Kidney glomerular epithelial cell (primary cell): ENCODE measurements around the gene IFNL4.
"Not testable (repeated sequence)": the region's sequence is repeated elsewhere in the genome, so short reads cannot be mapped to it uniquely, and the experiment has no call there.

Source experiments
- DNase-seq: peaks from one replicate; lab custom pipeline; 2025; lab: John Stamatoyannopoulos, UW

Gene IFNL4

DNA sequence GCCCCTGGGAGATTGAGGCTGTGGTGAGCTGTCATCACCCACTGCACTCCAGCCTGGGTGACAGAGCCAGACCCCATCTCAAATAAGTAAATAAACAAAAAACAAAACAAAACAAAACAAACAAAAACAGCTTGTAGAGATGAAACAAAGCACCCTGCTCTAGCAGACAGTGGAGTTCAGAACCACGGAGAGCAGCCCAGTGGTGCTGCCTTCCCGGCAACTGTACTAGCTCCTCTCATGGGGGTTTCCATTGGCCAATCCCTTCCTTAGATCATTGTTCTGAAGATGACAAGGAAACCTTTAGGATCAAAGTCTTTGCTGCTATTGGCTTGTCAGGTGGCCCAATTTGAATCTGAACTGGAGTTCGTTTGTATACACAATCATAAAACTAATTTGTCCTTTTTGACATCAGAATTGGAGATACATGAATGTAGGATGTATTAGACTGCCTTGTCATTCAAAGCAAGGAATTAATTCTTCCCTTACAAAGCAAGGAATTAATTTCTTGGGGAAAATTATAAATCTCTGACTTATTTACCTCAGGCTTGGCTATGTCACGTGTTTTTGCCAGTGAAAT is 24.9 kb downstream of the IFNL4 start:
- peak; percentile 2 for DNase-seq

GRCh38 chr19:39219108-39219507 is 29.5 kb downstream of the IFNL4 start:
- DNase-seq = not testable (repeated sequence)

DNA sequence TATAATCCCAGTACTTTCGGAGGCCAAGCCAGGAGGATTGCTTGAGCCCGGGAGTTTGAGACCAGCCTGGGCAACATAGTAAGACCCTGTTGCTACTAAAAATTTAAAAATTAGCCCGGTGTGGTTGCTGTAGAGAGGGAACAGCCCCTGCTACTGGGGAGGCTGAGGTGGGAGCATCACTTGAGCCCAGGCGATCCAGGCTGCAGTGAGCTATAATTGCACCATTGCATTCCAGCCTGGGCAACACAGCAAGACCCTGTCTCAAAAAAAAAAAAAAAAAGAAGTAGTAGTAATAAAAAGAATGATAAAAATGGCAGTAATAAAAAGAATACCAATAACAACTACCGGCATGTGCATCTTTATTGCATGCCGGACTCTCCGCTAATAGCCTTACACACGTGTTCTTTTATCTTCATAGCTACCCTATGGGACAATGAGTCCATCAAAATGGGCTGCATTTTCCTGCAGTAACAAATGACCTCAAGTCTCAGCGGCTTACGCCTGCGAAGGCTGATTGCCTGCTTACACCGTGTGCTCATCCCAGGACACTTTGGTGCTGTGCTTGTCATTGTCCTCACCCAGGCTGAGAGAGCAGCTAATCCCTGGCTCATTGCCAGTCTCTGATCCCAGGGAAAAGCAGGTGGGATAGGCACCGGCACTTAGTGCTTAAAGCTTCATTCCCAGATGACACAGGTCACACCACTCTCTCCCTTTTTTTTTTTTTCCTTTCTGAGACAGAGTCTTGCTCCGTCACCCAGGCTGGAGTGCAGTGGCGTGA is 30.2 kb downstream of the IFNL4 start:
- DNase-seq = no peak

- no peak for DNase-seq
Observed at GRCh38 chr19:39217094-39217493, 31.6 kb downstream of the IFNL4 start.

- DNase-seq = not testable (repeated sequence)
Observed at GRCh38 chr19:39215323-39215722, 33.3 kb downstream of the IFNL4 start.

GRCh38 chr19:39212375-39212742 is 36.3 kb downstream of the IFNL4 start:
- no peak for DNase-seq

DNA sequence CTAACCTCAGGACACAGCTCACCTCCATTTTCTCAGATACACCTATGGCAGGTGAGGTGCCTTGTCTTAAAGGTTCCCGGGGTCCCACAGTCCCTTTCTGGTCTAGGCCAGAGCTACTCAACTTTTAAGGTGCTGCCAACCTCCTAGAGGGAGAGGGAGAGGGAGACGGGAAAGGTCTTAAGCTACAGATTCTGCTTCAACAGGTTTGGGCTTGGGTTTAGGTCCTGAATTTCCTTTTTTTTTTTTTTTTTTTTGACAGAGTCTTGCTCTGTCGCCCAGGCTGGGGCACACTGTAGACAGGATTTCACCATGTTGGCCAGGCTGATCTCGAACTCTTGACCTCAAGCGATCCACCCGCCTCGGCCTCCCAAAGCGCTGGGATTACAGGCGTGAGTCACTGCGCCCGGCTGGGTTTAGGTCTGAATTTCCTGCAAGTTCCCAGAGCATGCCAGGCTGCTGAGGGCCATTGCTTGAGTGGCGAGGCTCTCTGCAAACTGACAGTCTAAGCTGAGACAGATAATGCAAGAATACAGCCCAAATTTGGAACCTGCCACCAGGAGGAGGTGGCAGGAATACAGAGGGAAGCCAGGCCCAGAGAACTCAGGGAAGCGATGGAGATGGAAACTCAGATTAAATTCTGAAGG is 36.8 kb downstream of the IFNL4 start:
- no peak for DNase-seq

DNA sequence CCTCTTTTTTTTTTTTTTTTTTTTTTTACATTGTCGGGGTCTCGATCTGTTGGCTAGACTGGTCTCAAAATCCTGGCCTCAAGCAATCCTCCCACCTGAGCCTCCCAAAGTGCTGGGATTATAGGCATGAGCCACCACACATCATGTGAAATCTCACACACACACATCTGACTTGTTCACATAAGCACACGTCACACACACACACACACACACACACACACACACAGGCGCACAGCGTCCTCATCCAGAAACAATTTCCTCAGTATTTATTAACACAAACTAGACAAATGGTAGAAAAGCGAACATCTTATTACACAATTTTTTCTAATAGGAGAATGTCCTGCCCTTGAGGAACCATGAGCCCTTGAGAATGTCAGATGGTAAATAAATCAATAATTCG is 39.5 kb downstream of the IFNL4 start:
- DNase-seq = no peak

DNA sequence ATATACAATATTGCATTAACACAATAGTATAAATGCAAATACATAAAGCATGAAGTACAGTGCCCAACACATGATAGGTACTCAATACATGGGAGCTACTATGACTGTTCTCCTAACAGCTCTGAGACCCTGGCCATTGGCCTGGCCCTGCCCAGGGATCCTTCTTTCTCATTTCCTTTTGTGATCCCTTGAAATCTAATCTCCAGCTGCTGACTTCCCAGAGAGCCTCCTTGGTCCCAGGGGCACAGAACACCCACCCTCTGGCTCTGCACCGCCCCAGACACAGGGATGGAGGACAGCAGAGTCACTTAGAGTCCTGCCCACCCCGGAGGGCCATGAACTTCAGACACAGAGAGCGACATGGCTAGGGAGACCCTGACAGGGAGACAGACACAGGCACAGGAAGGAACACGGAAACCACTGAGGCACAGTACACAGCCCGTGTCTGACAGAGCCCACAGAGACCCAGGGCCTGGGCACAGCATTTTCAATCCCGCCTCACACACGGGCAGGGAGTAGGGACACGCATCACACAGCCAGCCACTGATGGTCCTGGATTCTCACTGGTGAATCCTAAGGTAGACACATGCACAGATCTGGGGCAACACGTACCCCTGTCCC is 40.4 kb downstream of the IFNL4 start:
- no peak for DNase-seq

- DNase-seq = no peak
Observed at GRCh38 chr19:39207293-39207836, 41.3 kb downstream of the IFNL4 start.

DNA sequence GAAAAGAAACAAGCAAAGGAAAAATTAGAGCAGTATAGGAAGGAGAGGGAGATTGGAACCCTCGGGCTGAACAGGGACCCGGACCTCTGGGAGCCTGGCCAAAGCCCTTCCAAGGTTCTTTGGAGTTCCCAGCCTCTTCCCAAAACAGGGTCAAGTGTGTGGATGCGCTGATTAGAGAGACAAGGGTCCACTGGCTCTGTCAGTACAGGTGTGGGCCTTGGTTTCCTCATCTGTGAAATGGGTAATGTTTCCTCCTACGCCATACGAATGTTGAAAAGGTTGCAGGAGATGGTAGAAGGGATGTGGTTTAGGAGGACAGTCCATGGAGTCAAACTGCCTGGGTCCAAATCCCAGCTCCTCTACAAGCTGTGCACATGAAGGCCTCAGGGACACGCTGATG is 42.5 kb downstream of the IFNL4 start:
- DNase-seq = no peak

- no peak for DNase-seq
Observed at GRCh38 chr19:39205449-39205764, 43.2 kb downstream of the IFNL4 start.

DNA sequence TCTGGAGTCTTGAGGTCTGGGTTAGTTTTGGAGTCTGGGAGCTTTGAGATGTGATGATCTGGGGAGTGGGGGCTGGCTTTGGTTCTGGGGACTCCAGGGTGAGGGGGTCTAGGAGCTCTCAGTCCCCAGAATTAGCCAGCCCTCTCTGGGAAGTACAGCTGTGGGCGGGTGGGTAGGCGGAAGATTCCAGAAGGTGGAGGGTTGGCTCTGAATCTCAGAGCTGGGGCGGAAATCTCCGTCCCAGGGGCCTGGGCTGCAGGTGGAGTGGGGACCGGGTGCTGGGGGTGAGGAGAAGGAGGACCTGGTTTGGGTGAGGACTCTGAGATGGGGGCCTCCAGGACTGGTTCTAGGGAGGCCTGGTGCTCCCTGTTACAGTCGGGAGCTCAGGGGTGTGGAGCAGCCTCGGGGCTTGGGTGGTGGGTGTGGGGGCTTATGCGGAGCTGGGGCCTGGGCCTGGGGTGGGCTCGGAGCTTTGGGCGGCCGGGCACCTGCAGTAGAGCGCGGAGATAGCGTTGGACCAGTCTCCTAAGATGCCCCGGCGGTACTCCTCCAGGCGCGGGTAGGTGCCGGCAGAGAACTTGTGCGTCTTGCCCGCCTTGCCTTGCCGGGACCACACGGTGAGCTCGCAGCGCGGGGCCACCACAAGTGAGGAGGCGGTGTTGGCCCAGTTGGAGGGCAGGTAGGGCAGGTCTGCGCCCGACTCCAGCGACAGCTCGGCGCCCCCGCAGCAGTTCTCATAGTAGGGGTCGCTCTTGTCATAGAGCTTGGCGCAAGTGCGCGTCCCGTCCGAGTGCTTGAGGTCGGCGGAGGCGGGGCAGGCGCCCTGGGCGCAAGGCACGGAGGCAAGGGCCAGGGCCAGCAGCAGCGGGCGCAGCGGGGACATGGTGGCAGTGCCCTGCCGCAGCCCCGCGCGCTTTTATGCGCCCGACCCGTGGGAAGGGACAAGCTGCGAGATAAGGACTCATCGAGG is 45.0 kb downstream of the IFNL4 start, which contains the start of gene SYCN:
TSS of gene SYCN (minus strand) at position 892 of the 970 bp plus-strand sequence. CDS start at position 883, 9 bp downstream.
- DNase-seq = no peak

DNA sequence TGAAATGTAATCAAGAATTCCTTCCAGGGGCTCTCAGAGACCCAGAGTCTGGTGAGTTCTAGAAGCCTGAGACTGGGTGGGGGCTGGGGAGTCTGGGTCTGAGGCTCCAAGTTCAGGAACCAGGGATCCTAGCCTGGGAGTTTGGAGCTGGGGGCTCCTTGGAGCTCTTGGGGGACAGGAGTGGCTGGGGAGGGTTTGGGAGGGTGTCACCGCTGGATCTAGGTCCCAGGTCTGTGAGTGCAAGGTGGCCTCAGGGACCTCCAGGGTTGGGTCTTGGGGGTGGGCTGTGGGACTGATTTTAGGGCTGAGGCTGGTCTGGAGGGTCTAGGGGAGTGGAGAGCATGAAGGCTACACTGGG is 45.7 kb downstream of the IFNL4 start:
- no peak for DNase-seq

DNA sequence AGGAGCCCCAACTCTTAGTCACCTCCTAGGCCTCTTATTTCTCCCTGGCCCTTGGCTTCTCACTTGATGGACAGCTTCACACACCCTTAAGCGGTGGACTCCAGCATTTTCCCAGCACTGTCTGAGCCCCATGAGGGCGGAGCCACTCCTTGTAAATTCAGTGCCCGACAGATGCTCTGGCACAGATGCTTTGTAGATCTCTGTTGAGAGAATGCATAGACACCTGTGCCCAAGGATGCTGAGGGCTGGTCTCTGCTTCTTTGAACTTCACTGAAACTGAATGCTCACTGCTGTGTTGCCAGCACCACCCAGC is 47.9 kb downstream of the IFNL4 start:
- no peak for DNase-seq

- no peak for DNase-seq
Observed at GRCh38 chr19:39200066-39200802, 48.4 kb downstream of the IFNL4 start.

GRCh38 chr19:39199025-39199424 is 49.6 kb downstream of the IFNL4 start:
- DNase-seq = peak; percentile 26

DNA sequence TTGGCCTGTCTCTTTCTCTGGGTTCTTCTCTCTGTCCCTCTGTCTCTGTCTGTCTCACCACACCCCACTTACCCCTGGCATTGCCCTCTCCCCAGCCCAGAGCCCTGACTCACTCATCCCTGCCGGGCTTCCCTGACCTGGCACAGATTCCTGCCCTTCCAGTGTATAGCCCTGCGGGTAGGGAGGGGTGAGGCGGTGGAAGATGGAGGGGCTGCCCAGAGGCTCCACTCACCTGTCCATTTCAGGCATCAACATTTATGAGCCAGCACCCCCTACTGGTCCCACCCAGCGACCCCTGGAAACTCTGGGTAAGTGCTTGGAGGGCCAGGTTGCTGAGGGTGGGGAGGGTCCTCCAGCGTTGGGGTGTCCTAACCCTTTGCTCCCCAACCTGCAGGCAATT is 50.8 kb downstream of the IFNL4 start:
- no peak for DNase-seq

GRCh38 chr19:39196860-39197562 is 51.6 kb downstream of the IFNL4 start, which contains the start of gene NCCRP1:
TSS of gene NCCRP1 (plus strand) at chr19:39196964. CDS start at chr19:39196983, 19 bp downstream.
- no peak for DNase-seq

GRCh38 chr19:39196320-39196719 is 52.3 kb downstream of the IFNL4 start:
- no peak for DNase-seq
